IPS-11a (cell line): Measurements from ENCODE around the gene ALPK1.
"Not testable (repeated sequence)": the region's sequence is repeated elsewhere in the genome, so short reads cannot be mapped to it uniquely, and the experiment has no call there.

Experiments
- H3K4me3 ChIP-seq: one replicate; pipeline ENCODE4 v1.5.1; 2013; ENCODE audit warnings: low read depth, low read length, control low read depth

The ALPK1 gene

DNA sequence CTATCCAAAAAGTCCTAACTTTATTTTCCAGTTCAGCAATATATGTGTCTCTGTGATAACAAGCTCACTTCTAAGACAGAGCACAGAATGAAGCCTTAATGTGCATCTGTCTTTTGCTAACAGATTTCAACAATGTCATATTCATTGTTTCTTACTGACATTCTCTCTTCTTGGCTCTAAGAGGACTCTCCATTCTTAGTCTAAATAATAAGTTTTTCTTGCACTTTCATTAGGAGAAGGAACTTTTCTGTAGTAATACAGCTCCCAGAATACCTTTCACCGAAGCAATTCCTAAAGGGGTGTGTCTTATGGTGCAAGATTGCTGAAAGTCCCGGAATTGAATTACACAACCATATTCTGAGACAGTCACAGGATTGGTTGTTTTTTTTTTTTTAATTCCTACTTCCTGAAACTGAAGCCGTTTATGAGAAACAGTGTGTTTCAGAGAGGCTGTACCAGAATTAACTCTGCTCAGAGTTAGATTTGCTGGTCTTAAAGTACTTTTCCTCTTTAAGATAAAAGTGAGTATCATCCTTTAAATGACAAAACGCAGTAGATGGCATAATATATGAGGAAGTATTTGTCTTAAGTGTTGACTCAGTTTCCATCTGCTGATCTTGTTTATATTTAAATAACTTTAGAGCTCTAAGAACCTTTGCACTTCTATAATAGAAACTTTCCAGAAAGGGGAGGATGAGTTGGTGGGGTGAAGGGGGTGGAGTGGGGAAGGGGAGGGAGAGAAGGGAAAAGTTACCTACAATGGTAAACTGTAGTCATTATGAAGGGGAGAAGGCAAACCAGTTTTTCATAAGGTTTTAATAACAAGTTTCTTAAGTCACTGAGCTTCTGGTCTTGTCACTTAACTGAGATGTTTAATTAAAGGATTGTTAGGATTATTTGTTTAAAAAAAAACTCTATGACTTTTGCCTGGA lies at the start of gene ALPK1:
Gene ALPK1, plus strand, starts transcription at position 421 of the 932 bp plus-strand sequence.
- H3K4me3 ChIP-seq = no peak within 1 kb of the TSS

DNA sequence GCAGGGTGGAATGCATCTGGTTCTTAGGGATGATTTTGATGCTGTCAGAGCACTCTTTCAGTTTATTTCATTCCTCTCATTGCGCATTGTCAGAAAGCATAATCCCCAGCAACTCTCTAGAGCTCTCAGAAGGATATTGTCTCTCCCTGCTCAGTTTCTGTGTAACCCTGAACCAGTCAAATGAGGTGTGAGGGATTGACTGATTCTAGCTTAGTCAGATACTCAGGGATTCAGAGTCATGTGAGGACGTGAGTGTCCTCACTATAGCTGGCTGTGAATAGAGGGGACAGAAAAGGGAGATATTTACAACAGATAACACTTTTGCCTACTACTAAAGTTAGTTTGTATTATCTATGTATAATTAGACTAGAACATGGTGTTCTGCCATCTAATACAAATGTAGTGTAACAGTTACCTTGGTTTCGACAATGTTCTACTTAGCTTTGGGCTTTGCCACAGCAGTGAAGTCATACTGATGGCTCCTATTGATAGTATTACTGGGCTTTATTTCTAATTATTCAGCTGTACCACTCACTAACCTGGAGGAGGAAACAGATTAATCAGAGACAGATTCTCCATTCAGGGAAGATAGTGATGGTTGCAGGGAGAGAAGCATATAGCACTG lies 46.0 kb upstream of the ALPK1 start:
- H3K4me3 ChIP-seq = no peak overlapping the region

DNA sequence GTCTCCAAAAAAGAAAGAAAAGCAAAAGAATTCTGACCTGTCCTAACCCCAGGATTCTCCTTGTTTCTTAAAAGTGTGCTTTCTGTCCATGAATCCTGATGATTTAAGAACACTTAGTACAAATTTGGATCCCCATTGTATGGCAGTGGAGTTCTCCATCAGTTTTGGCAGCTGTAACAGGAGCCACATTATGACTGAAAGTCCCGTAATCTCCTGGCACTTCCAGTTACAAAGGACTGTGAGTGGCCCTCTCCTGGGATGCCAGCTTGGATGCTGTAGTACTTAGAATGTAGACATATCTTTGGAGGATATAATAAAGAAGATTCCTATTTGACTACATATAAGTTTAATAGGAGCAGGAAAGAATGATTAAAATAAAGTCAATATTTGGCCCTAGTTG lies 44.9 kb upstream of the ALPK1 start:
- no peak overlapping the region for H3K4me3 ChIP-seq

DNA sequence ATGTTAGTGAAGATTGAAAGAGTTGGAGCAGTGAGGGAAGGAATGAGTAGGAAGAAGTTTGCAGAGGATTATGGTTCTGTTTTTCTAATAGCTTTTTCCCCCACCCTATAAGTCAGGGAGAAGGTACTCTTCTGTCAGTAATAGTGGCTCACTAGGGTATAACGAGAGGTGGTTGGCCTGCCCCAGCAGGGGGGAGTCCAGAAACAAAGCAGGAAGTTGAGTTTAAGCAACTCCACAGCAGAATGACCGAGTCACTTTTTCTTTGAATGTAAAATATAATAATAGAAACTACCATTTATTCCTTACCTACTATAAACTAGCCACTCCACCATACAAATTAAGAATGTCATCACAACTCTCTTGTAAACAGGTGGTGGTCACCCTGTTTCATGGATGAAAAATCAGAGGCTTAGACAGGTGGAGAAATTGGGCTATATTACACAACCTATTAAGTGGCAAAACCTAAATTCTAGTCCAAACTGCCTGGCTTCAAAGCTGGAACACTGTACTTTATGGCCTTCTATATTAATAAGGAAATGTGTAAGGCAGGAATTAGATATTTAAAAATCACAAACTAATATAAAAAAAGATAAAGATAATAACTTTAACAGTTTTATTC lies 43.7 kb upstream of the ALPK1 start:
- H3K4me3 ChIP-seq = no peak overlapping the region

DNA sequence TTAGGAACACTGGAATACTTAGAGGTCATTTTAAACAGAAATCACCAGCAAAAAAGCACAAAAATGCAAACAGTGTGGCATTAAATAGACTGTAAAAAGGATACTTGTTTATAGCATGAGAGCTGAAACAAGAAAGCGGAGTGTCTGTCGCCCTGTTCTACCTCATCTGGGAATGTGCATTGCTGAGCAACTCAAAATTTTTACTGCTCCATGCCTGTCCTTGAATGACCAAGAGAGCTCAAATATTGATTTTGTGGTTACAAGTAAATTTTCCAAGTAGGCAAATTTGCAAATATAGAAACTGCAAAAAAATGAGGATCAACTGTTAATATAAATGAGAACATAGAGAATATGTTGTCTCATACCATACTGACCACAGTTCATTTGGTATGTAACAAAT lies 40.1 kb upstream of the ALPK1 start:
- H3K4me3 ChIP-seq = no peak overlapping the region

DNA sequence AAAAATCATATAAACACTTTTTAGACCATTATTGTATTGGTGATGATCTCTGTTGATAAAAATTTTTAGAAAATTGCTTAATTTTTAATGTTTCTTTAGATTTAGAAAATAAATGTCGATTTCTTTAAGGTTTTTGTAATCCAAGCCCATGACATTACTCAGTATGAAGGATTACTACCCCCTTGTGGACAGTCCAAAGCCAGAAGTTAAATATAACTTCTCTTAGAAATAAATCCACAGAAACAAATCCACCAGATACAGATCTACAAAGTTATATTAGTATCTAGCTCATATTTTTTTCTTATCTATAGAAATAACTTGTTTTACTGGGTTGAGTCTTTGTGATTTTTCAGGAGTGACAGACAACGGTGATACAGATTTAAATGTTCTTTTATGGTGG lies 30.3 kb upstream of the ALPK1 start:
- H3K4me3 ChIP-seq = no peak overlapping the region

DNA sequence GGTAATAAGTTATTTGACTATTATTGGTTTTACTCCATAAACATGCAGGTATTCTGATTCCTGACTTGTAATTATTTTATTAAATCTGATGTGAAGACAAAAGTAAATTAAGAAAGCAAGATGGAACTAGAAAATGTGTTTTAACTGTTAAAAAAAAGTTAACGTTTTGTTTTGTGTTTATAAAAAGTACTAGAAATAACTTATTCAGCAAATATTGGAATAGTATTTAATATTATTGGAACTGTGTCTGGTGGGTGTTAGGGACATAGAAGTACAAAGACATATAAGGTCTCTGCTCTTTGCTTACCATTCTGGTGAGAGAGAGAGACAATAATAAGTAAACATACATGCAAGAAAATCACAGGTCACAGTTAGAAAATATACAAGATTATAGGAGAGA lies 27.1 kb upstream of the ALPK1 start:
- H3K4me3 ChIP-seq = no peak overlapping the region

DNA sequence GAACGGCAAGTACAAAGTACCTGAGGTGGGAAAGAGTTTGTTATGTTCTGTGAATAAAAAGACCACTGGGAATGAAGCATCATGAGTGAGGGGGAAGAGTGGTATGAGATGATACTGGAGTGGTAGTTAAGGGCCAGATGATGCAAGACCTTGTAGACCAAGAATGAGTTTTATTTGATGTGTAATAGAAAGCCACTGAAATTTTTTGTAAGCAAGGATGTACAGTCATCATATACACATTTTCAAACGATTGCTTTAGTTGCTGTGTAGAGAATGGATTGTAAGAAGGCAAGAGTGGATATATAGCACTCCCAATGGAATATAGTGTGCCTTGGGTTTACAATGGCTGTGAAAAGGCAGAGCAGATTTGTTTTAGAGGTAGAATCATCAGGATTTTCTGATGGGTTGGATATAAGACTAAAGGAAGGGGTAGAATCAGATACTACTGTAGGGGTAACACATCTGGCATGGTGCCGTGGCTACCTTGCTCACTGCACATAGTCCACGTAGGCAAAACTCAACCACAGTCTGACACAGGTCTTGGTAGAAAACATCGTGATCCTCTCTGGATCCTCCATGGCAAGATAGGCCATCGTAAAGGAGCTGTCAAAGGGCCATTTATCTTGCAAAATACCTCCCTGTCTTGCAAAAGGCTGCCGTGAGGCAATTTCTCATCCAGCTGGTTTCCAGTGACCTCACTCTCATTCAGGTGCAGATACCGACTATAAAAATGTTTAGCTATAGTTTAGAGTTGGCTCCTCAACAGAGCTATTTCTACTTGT lies 26.3 kb upstream of the ALPK1 start:
- H3K4me3 ChIP-seq = no peak overlapping the region

DNA sequence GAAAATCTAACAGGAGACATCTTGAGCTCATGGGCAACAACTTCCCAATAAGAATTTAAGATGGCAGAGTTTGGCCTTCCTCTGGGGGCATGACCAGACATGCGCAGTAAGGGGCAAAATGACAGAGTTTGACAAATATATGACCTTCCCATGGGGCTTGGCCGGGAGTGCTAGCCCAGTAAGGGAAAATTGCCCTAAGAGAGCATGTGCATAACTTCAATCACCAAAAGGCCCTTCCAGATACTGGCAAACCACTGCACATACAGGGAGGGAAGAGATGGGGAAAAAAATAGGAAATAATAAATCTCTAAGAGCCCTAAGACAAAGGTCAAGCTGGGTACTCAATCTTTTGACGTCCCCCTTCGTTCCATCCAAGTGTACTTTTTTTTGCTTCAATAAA lies 24.9 kb upstream of the ALPK1 start:
- no peak overlapping the region for H3K4me3 ChIP-seq

DNA sequence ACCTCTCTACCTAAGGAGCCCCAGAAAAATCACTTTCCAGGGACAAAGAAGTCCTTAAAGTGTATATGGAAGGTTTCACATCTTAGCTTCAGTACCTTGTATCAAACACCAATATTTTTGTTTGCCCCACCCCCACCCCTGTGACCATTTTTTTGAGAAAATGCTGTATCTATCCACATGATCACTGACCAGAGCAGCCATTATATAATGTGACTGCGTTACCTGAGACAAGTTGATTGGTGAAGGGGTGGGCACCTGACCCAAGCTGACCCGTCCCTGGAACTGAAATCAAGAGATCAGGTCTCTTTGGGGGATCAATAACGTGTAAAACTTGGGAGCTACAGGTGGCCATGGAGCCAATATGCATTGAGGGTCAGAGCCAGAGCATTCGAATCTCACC lies 22.2 kb upstream of the ALPK1 start:
- no peak overlapping the region for H3K4me3 ChIP-seq

DNA sequence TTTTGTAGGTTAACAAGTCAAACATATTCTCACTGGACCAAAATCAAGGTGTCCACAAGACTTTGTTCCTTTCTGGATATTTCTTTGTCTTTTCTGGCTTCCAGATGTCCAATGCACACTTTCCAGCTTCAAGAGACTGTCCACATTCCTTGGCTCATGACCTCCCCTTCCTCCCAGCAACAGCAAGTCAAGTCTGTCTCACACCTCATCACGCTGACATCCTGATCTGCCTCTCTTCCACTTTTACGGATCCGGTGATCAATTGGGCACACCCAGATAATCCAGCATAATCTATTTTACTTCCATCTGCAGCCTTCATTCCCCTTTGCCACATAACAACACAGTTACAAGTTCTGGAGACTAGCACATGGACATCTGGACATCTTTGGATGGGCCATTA lies 21.1 kb upstream of the ALPK1 start:
- H3K4me3 ChIP-seq = no peak overlapping the region

DNA sequence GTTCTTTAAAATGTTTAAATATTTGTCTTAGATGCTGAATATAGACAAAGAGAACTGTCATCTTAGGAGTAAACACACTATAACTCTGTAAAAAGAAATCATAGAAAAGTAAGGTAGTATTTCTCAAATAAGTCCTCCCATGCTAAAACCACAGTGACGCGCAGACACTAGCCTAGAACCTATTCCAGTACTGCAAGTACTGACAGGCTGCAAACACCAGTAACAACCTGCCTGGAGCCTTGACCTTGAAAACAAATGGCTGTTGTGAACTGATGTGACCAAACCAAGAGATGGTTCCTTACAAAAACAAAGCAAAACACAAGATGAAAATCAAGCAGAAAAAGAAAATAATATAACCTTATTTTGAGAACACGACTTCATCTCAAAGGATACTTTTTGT lies 19.9 kb upstream of the ALPK1 start:
- H3K4me3 ChIP-seq = no peak overlapping the region

DNA sequence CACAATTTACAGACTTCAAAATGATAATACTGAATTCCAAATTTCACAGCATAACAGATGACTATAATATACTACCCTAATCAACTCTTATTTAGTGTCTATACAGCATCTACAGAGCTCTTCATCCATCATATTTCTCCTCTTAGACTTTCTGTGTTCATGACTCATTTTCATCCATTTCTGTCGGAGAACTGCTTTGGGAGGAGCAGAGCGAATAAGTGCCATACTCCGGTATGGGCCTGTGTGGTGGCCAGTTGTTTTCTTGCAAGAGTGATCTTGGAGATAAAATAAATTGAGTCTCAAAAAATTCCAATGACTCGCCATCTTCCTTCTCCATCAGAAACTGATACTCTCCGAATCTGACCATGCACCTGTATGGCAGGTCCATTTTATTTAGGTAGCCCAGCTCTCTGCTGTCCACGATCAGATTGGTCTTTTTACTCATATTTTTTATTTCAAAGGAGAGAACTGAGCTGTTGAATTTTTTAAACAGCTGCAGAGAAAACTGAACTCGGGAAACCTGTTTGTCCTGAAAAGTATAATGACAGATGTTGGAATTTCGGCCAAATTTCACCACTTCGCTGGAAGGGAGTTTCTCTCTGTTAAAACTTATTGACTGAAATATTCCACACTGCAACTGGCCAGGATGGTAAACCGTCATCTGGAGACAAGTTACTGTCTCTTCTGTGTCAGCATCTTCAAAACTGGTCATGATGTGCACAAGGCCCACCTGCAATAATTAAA lies 19.3 kb upstream of the ALPK1 start:
- H3K4me3 ChIP-seq = no peak overlapping the region

DNA sequence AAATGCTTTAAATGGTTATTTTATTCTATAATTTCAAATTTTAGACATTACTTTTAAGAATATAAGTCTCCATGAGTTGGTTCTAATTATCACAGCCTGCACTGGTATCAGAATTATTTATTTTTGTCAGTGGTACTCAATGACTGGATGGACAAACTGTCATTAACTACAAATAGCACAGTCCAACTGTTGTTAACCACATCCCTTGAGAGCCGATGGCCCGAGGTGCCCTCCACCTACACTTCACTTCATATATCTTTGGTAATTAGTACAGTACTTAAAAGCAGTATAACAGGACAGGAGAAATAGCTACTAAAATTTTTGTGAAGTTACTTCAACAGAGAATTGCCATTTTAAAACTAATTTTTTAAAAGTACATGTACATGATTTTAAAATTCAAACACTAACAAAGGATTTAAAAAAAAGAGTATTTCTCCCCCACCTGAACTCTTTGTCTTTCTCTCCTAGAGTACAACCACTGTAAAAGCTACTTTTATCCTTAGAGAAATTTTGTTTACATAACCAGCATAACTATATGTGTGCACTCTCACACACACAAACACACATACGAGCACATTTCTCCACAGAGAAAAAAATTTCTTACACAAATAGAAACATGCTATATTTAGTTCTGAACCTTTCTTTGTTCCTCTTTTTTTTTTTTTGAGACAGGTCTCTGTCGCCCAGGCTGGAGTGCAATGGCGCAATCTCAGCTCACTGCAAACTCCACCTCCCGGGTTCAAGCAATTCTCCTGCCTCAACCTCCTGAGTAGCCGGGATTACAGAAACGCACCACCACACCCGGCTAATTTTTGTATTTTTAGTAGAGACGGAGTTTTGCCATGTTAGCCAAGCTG lies 17.9 kb upstream of the ALPK1 start:
- H3K4me3 ChIP-seq = no peak overlapping the region

DNA sequence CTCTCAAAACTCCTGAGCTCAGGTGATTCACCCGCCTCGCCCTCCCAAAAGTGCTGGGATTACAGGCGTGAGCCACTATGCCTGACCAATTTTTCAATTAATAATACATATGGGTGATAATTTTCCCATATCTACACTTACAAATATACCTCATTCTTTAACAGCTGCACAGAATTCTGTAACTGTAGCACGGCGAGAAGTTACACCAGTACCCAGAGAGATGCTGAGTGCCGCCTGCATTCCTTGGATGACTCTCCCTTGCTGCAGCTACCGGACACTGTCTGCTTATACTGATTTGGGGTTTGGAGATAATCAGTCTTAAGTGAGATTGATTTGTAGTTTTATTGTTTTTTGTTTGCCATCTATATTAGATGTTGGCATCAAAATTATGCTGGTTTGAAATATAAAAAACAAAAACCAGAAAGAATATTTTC lies 17.3 kb upstream of the ALPK1 start:
- H3K4me3 ChIP-seq = no peak overlapping the region

DNA sequence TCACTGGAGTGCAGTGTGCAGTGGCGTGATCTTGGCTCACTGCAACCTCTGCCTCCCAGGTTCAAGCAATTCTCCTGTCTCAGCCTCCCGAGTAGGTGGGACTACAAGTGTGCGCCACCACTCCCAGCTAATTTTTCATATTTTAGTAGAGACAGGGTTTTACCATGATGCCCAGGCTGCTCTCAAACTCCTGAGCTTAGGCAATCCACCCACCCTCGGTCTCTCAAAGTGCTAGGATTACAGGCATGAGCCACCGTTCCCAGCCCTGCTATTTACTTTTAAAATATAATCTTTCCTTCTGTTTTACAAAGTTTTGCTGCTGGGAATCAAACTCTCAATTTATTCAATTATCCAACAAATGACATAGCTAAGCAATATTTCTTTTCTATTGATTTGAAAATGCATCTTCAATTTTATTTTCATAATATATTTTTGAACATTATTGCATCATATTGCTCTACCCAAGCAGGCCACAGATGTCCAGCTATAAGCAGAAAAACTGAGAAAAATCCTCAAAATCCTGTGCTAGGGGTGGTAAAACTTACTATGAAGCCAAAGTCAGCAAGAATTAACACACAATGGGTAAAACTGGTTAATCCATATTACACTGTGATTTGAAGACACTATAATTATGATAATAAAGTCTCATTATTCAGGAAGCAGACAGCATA lies 16.6 kb upstream of the ALPK1 start:
- H3K4me3 ChIP-seq = no peak overlapping the region

DNA sequence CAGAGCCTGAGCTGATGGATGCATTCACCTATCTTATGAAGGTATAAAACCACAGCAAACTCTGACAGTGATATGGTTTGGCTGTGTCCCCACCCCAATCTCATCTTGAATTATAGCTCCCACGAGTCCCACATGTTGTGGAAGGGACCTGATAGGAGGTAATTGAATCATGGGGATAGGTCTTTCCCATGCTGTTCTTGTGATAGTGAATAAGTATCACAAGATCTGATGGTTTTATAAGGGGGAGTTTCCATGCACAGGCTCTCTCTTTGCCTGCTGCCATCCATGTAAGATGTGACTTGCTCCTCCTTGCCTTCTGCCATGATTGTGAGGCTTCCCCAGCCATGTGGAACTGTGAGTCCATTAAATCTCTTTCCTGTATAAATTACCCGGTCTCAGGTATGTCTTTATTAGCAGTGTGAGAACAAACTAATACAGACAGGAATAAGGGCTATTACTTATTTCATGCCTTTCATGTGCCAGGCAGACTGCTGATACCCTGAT lies 15.2 kb upstream of the ALPK1 start:
- H3K4me3 ChIP-seq = not testable (repeated sequence)

DNA sequence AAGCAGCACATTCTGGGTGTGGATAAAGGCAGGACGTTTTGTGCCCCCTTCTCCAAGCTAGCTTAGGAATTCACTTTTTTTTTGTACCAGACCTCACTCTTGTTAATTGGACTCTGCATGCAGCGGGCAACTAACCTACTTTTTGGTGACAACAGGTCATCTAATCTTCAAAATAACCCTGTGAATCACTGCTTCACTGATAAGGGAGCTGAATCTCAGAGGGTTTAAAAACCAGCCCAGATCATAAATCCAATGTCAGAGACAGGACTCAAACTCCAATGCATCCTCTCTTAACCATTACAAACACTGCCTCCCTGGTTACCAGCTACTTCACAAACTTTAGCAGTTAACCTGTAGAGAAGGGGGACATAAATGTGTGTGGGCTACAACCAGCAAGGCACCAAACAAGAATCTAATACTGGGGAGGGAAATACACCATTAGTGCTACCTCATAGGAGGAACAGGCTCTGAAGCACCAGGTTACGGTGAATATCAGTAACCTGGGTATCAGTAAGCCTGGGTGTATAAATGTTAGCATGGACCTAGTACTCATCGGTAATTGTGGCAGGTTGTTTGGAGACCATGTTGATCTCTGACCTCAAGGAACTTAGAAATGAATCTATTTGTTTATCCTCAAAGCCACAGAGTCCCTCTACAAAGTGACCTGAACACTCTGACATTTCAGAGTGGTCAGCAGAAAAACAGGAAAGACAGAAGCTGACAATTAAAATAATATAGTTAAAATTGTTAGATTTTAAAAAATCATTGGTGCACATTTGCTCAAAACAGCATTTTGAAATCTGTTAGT lies 14.1 kb upstream of the ALPK1 start:
- H3K4me3 ChIP-seq = no peak overlapping the region
